HepG2 (cell line): ENCODE results near the gene MOCS1. TPM values are rescaled to one million over a fixed set of nuclear protein-coding genes. Genes with fewer than 3 reads are reported as not detected.

ENCODE experiments used
- CBFB ChIP-seq: sonication (generic); formaldehyde crosslinking; IDR thresholded peaks from 2 replicates; pipeline ENCODE4 v1.4.0; 2020; ENCODE audit warnings: missing genetic modification reagents
- CCAR2 ChIP-seq: fragments of 200-400 bp; formaldehyde crosslinking; optimal IDR thresholded peaks from 2 replicates; pipeline ENCODE3; 2018; ENCODE audit warnings: low read depth, mild to moderate bottlenecking, low read length, moderate library complexity
- FOXA1 ChIP-seq, 2 experiments: fragments of 450-650 bp in 1 of 2; sonication (generic) in 1 of 2; formaldehyde crosslinking in 1 of 2; IDR thresholded peaks; 2 replicates each; pipeline versions ENCODE4 v1.4.0 to v1.6.1; 2016 to 2020; ENCODE audit warnings: missing genetic modification reagents in 1 of 2
- FOXJ3 ChIP-seq: sonication (generic); formaldehyde crosslinking; IDR thresholded peaks from 2 replicates; pipeline ENCODE4 v1.4.0; 2020; ENCODE audit warnings: missing genetic modification reagents, mild to moderate bottlenecking, borderline replicate concordance
- HMGA1 ChIP-seq: sonication (generic); formaldehyde crosslinking; conservative IDR thresholded peaks from 2 replicates; pipeline ENCODE4 v1.4.0; 2020; ENCODE audit warnings: missing genetic modification reagents
- PAX8 ChIP-seq: sonication (generic); formaldehyde crosslinking; IDR thresholded peaks from 2 replicates; pipeline ENCODE4 v1.8.0; 2022; ENCODE audit warnings: mild to moderate bottlenecking, missing genetic modification reagents, borderline replicate concordance
- RFX1 ChIP-seq: fragments of 450-650 bp; IDR thresholded peaks from 2 replicates; pipeline ENCODE4 v1.6.1; 2017
- SOX6 ChIP-seq, 2 experiments: fragments of 450-650 bp in 1 of 2; sonication (generic) in 1 of 2; formaldehyde crosslinking in 1 of 2; IDR thresholded peaks; 2 replicates each; pipeline versions ENCODE4 v1.4.0 to v1.6.1; 2017 to 2020; ENCODE audit warnings: antibody characterized with exemption in 1 of 2, mild to moderate bottlenecking in 1 of 2, missing genetic modification reagents in 1 of 2
- SRSF1 ChIP-seq: fragments of 200-400 bp; formaldehyde crosslinking; optimal IDR thresholded peaks from 2 replicates; pipeline ENCODE3; 2017; ENCODE audit warnings: mild to moderate bottlenecking, low read depth, low read length, moderate library complexity
- ZFP1 ChIP-seq: IDR thresholded peaks from 2 replicates; pipeline ENCODE4 v1.6.1; 2016
- ZNF367 ChIP-seq: sonication (generic); formaldehyde crosslinking; IDR thresholded peaks from 2 replicates; pipeline ENCODE4 v1.4.0; 2020; ENCODE audit warnings: missing genetic modification reagents, borderline replicate concordance
- ZNF383 ChIP-seq: sonication (generic); formaldehyde crosslinking; IDR thresholded peaks from 2 replicates; pipeline ENCODE4 v1.4.0; 2020; ENCODE audit warnings: missing genetic modification reagents, mild to moderate bottlenecking, borderline replicate concordance
- ZNF430 ChIP-seq: sonication (generic); formaldehyde crosslinking; IDR thresholded peaks from 2 replicates; pipeline ENCODE4 v1.9.0; 2021; ENCODE audit warnings: mild to moderate bottlenecking, missing genetic modification reagents
- ZNF607 ChIP-seq: sonication (generic); formaldehyde crosslinking; IDR thresholded peaks from 2 replicates; pipeline ENCODE4 v1.5.1; 2020; ENCODE audit warnings: missing genetic modification reagents, mild to moderate bottlenecking, borderline replicate concordance
- ZNF720 ChIP-seq: sonication (generic); formaldehyde crosslinking; IDR thresholded peaks from 2 replicates; pipeline ENCODE4 v1.4.0; 2020; ENCODE audit warnings: missing genetic modification reagents
- polyA plus RNA-seq, 8 experiments: library from polyadenylated mRNA; depleted of rRNA in 3 of 8; stranded (reverse) in 7 of 8; unstranded in 1 of 8; fragments of >200 nt; fragmentation: Illumina TruSeq in 4 of 8; extraction: Trizol in 4 of 8; gene quantifications; 2 replicates each; pipeline versions ENCODE4 v1.2.1 to v1.2.3, GENCODE V29; 2011 to 2016; ENCODE audit warnings: low read depth in 4 of 8, missing spikeins in 1 of 8, mixed read lengths in 1 of 8; ENCODE audit not compliant: insufficient read depth in 1 of 8
- total RNA-seq, 5 experiments: library from RNA; depleted of rRNA; stranded (reverse); fragments of >200 nt; fragmentation: Illumina TruSeq; extraction: Trizol; gene quantifications; 2 replicates each; pipeline ENCODE4 v1.2.3, GENCODE V29; 2016; ENCODE audit warnings: low read depth in 1 of 5
- TF ChIP-seq, protein P1 (sequence below): sonication (generic); formaldehyde crosslinking; conservative IDR thresholded peaks from 2 replicates; pipeline ENCODE4 v1.4.0; 2020; ENCODE audit warnings: missing genetic modification reagents
- TF ChIP-seq, protein P2 (sequence below): sonication (generic); formaldehyde crosslinking; IDR thresholded peaks from 2 replicates; pipeline ENCODE4 v1.9.0; 2022; ENCODE audit warnings: low read depth, missing genetic modification reagents
- TF ChIP-seq, protein P3 (sequence below): sonication (generic); formaldehyde crosslinking; IDR thresholded peaks from 2 replicates; pipeline ENCODE4 v1.5.0; 2020; ENCODE audit warnings: mild to moderate bottlenecking, missing genetic modification reagents, borderline replicate concordance
- TF ChIP-seq, protein P4 (sequence below): sonication (generic); formaldehyde crosslinking; IDR thresholded peaks from 2 replicates; pipeline ENCODE4 v1.4.0; 2020; ENCODE audit warnings: missing genetic modification reagents
- TF ChIP-seq, protein P5 (sequence below): sonication (generic); formaldehyde crosslinking; conservative IDR thresholded peaks from 2 replicates; pipeline ENCODE4 v1.4.0; 2020; ENCODE audit warnings: missing genetic modification reagents

The MOCS1 gene
- total and polyA plus RNA-seq, 2 of the 13 experiments (the other 11 are each of a cell fraction or from before 2014, with no cell fraction given): 5.3 to 11.7 TPM

DNA sequence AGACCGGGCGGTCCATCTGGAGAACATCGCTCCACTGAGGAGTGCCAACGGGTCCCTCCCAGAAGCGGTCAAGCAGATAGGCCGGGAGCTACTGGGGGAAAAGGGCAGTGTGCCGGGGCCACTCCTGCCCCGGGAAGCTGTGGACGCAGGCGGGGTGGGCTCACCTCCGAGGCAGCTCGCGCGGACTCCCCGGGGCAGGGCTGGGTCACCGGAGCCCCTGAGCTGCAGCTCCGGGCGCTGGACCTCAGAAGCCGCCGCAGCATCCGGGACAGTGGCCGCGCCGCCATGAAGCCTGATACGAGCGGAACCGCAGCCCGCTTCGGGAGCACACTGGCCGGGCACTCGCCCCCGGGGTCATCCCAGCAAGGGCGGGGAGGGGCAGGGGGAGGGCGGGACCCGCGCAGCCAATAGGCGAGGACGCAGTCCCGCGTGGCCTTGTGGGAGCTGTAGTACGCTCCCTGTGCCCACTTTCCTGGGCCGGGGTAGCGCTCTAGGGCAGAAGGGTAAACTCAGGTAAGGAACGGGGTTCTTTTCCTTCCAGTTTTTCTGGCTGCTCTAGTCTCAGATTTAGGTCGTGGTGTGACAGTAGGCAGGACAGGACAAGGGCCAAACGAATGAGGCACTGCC is at the start of gene MOCS1 (continued):
- TF ChIP-seq, protein P1, sequence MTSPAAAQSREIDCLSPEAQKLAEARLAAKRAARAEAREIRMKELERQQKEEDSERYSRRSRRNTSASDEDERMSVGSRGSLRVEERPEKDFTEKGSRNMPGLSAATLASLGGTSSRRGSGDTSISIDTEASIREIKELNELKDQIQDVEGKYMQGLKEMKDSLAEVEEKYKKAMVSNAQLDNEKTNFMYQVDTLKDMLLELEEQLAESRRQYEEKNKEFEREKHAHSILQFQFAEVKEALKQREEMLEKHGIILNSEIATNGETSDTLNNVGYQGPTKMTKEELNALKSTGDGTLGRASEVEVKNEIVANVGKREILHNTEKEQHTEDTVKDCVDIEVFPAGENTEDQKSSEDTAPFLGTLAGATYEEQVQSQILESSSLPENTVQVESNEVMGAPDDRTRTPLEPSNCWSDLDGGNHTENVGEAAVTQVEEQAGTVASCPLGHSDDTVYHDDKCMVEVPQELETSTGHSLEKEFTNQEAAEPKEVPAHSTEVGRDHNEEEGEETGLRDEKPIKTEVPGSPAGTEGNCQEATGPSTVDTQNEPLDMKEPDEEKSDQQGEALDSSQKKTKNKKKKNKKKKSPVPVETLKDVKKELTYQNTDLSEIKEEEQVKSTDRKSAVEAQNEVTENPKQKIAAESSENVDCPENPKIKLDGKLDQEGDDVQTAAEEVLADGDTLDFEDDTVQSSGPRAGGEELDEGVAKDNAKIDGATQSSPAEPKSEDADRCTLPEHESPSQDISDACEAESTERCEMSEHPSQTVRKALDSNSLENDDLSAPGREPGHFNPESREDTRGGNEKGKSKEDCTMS (CRISPR knock-in tag): no peak
- TF ChIP-seq, protein P2, sequence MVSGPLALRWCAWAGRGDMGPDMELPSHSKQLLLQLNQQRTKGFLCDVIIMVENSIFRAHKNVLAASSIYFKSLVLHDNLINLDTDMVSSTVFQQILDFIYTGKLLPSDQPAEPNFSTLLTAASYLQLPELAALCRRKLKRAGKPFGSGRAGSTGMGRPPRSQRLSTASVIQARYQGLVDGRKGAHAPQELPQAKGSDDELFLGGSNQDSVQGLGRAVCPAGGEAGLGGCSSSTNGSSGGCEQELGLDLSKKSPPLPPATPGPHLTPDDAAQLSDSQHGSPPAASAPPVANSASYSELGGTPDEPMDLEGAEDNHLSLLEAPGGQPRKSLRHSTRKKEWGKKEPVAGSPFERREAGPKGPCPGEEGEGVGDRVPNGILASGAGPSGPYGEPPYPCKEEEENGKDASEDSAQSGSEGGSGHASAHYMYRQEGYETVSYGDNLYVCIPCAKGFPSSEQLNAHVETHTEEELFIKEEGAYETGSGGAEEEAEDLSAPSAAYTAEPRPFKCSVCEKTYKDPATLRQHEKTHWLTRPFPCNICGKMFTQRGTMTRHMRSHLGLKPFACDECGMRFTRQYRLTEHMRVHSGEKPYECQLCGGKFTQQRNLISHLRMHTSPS (CRISPR knock-in tag): no peak
- TF ChIP-seq SRSF1 (no peak), CBFB (peak; percentile 56; the same call in 1 of the 2 replicates), HMGA1 (CRISPR knock-in tag) (no peak), PAX8 (CRISPR knock-in tag) (no peak), ZNF430 (CRISPR knock-in tag) (0 out of 2 replicates have a peak, but pooled peaks have one; percentile 36), FOXJ3 (CRISPR knock-in tag) (no peak), ZNF607 (CRISPR knock-in tag) (peak; percentile 71; the same call in 1 of the 2 replicates), ZNF383 (CRISPR knock-in tag) (no peak), ZNF367 (CRISPR knock-in tag) (no peak), SOX6 (IDR thresholded peaks at IDR 0.05) (no peak), SOX6 (CRISPR knock-in tag; IDR thresholded peaks at IDR 0.05) (0 out of 2 replicates have a peak, but pooled peaks have one; percentile 11), CCAR2 (no peak), ZFP1 (CRISPR knock-in tag) (no peak), RFX1 (no peak), ZNF720 (CRISPR knock-in tag) (no peak), FOXA1 (IDR thresholded peaks at IDR 0.05) (no peak), FOXA1 (CRISPR knock-in tag; IDR thresholded peaks at IDR 0.05) (0 out of 2 replicates have a peak, but pooled peaks have one; percentile 2)
- TF ChIP-seq, protein P3, sequence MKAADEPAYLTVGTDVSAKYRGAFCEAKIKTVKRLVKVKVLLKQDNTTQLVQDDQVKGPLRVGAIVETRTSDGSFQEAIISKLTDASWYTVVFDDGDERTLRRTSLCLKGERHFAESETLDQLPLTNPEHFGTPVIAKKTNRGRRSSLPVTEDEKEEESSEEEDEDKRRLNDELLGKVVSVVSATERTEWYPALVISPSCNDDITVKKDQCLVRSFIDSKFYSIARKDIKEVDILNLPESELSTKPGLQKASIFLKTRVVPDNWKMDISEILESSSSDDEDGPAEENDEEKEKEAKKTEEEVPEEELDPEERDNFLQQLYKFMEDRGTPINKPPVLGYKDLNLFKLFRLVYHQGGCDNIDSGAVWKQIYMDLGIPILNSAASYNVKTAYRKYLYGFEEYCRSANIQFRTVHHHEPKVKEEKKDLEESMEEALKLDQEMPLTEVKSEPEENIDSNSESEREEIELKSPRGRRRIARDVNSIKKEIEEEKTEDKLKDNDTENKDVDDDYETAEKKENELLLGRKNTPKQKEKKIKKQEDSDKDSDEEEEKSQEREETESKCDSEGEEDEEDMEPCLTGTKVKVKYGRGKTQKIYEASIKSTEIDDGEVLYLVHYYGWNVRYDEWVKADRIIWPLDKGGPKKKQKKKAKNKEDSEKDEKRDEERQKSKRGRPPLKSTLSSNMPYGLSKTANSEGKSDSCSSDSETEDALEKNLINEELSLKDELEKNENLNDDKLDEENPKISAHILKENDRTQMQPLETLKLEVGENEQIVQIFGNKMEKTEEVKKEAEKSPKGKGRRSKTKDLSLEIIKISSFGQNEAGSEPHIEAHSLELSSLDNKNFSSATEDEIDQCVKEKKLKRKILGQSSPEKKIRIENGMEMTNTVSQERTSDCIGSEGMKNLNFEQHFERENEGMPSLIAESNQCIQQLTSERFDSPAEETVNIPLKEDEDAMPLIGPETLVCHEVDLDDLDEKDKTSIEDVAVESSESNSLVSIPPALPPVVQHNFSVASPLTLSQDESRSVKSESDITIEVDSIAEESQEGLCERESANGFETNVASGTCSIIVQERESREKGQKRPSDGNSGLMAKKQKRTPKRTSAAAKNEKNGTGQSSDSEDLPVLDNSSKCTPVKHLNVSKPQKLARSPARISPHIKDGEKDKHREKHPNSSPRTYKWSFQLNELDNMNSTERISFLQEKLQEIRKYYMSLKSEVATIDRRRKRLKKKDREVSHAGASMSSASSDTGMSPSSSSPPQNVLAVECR (CRISPR knock-in tag): peak; percentile 81; the same call in 1 of the 2 replicates
- TF ChIP-seq, protein P4, sequence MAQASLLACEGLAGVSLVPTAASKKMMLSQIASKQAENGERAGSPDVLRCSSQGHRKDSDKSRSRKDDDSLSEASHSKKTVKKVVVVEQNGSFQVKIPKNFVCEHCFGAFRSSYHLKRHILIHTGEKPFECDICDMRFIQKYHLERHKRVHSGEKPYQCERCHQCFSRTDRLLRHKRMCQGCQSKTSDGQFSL: no peak
- TF ChIP-seq, protein P5, sequence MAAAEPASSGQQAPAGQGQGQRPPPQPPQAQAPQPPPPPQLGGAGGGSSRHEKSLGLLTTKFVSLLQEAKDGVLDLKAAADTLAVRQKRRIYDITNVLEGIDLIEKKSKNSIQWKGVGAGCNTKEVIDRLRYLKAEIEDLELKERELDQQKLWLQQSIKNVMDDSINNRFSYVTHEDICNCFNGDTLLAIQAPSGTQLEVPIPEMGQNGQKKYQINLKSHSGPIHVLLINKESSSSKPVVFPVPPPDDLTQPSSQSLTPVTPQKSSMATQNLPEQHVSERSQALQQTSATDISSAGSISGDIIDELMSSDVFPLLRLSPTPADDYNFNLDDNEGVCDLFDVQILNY (CRISPR knock-in tag): 0 out of 2 replicates have a peak, but pooled peaks have one; percentile 35
